ENCODE results near the gene PRKG2.
A peak's percentile ranks its signal among the peaks of the same experiment; 100 is the strongest.
"Not testable (repeated sequence)": the region's sequence is repeated elsewhere in the genome, so short reads cannot be mapped to it uniquely, and the experiment has no call there.

The PRKG2 gene, protein sequence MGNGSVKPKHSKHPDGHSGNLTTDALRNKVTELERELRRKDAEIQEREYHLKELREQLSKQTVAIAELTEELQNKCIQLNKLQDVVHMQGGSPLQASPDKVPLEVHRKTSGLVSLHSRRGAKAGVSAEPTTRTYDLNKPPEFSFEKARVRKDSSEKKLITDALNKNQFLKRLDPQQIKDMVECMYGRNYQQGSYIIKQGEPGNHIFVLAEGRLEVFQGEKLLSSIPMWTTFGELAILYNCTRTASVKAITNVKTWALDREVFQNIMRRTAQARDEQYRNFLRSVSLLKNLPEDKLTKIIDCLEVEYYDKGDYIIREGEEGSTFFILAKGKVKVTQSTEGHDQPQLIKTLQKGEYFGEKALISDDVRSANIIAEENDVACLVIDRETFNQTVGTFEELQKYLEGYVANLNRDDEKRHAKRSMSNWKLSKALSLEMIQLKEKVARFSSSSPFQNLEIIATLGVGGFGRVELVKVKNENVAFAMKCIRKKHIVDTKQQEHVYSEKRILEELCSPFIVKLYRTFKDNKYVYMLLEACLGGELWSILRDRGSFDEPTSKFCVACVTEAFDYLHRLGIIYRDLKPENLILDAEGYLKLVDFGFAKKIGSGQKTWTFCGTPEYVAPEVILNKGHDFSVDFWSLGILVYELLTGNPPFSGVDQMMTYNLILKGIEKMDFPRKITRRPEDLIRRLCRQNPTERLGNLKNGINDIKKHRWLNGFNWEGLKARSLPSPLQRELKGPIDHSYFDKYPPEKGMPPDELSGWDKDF

DNA sequence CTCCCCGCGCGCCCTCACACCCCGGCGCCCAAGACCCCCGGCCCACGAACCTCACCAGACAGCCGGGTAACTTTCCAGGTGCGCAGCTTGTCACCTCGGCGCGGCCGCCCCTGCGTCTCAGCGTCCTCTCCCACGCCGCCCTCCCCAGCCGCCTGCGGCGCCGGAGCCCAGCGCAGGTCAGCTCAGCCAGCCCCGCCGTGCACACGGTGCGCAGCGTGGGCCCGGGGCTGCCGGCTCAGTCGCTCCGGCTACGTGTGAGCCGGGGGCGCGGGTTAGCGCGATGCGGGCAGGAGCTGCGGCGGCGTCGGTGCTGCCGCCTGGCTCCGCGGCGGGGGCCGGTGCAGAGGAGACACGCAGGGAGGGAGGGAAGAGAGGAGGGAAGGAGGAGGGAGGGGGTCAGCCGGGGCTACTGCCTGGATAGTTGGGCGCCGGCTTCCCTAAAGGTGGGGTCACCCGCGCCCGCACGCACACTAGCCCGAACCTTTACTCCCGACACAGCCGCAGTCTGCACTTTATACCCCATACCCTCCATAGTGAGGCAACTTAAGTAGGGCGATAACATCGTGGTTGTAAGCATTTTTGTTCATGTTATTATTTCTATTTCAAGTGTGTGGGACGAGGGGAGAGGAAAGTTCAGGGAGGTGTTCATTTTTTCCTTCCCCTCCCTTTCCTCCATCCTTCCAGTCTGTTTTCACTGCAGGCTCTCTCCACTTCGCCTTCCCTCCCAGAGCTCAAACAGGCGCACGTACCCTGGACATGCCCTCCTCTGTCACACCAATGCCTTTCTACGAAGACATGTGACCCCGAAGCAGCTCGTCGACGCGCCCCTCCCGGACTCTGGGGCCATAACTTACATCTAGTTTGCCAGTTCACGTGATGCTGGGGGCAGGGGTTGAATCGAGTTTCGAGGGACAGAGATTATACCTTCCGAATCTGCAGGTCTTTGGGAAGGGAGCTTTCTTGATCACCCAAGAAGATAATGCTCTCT, at the start of gene PRKG2:
TSS of gene PRKG2 (minus strand) at position 342 of the 988 bp plus-strand sequence. CDS start 10,175 bp downstream, outside the sequence.
- DNase-seq (ENCODE audit: low spot score) = peak; percentile 47

DNA sequence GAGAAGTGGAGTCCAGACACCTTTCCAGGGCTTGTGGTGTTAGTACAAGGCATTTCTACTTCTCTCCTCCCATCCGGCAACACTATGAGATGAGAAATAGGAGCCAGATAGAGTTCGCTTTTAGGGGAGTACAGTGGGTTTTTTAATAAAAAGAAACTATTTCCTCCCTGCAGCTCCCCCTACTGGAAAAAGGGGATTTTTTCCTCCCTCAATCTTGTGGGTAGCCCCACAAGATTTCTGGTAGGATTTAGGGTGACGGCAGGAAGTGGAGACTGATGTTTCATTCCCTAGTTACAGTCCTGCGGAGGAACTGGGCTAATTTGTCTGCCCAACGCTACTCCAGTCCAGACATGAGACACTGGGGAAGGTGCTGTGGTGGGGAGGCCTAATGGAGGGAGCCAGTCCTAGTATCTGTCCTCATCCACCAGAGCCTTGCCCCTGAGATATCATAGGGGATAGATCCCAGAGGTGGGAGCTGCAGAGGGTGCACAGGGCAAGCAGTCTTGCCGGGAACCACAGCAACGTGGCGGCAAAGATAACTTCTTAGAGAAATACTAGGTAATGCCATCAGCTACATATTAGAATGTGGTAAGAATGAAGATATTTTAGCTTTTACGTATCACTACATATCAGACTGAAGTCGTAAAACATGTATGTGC, 45.5 kb upstream of the PRKG2 start:
- peak; percentile 46 for DNase-seq (ENCODE audit: low spot score)

GRCh38 chr4:81258841-81259550, 44.0 kb upstream of the PRKG2 start:
- no peak for DNase-seq (ENCODE audit: low spot score)

GRCh38 chr4:81257816-81258215, 42.8 kb upstream of the PRKG2 start:
- DNase-seq (ENCODE audit: low spot score) = no peak

DNA sequence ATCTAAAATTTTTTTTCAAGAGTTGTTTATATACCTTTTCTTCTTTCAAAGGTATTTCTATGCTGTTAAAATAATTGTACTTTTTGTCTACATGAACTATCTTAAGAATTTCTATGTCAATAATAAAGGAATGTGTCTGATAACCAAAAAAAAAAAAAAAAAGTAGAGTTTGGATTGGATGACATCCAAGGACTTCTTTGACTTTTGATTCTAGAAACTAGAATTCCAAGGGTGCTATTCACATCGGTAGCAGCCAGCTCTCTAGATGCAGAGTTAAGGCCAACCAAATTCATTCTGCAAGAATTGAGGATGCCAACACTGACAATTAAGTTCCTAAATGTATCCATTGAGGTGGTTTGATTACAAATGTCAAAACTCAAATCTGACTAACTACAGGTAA, 42.0 kb upstream of the PRKG2 start:
- DNase-seq (ENCODE audit: low spot score) = no peak

DNA sequence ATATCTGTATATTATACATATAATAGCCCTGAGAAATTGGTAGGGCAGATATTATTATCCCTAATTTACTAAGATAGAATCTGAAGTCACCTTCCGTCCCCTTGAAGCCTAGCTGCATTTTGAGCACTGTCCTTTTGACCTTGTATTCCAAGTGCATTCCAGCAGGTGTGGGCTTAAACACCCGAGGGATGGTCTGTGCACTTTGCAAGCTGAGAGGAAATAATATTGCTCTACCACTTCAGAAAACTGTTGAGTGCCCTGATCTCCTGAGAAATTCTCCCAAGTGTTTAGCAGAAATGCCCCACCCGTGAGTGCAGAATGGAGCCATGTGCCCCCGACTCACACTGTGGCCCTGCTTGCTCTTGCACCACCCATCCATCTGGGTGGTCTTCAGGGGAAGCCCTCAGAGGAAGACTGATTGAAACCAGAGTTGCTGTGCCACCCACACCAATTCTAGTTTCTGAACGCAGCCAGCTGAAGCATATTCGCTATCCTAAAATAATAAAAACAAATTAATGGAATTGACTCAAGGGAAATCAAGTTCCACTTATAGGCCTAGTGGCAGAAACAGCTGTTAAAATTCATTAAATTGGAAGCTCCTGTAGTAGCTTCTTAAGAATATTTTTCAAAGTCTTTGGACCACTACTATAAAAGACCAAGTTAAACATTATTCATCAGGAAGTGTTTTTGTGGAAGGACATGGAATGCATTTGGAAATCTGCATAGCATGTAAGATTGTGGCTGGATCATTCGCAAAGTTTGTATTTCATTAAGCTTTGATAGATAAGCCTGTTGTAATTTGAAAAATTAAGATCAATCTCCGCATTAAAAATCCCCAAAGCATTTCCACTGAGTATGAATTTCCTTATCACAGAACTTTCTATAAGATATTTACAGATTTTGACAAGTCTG, 41.3 kb upstream of the PRKG2 start:
- no peak for DNase-seq (ENCODE audit: low spot score)

DNA sequence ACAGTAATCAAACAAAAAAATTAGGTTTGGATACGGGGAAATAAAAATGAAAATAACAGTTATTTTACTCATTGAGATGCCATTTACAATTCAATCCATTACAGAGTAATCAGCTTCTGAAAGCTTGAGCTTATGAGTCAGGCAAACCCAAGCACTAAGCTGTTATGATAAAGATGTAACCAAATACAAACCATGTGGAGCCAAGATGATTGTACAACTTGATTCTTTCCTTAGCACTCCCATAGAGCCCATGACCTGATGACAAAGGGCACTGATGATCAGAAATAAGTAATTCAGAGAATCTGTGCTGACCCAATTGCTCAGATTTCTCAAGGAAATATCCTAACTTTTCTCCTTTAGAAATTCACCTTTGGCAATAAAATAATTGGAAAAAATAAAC, 40.5 kb upstream of the PRKG2 start:
- no peak for DNase-seq (ENCODE audit: low spot score)

DNA sequence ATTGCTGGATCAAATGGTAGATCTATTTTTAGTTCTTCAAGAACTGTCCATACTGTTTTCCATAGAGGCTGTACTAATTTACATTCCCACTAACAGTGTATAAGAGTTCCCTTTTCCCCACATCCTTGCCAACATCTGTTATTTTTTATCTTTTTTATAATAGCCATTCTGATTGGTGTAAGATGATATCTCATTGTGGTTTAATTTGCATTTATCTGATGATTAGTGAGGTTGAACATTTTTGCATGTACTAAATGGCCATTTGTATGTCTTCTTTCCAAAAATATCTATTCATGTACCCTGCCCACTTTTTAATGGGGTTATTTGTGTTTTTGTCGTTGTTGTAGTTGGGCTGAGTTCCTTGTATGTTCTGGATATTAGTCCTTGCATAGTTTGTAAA, 35.4 kb upstream of the PRKG2 start:
- DNase-seq (ENCODE audit: low spot score) = no peak

GRCh38 chr4:81245218-81246009, 30.4 kb upstream of the PRKG2 start:
- no peak for DNase-seq (ENCODE audit: low spot score)

- no peak for DNase-seq (ENCODE audit: low spot score)
These were observed 22.8 kb upstream of the PRKG2 start for GRCh38 chr4:81237791-81238190.

DNA sequence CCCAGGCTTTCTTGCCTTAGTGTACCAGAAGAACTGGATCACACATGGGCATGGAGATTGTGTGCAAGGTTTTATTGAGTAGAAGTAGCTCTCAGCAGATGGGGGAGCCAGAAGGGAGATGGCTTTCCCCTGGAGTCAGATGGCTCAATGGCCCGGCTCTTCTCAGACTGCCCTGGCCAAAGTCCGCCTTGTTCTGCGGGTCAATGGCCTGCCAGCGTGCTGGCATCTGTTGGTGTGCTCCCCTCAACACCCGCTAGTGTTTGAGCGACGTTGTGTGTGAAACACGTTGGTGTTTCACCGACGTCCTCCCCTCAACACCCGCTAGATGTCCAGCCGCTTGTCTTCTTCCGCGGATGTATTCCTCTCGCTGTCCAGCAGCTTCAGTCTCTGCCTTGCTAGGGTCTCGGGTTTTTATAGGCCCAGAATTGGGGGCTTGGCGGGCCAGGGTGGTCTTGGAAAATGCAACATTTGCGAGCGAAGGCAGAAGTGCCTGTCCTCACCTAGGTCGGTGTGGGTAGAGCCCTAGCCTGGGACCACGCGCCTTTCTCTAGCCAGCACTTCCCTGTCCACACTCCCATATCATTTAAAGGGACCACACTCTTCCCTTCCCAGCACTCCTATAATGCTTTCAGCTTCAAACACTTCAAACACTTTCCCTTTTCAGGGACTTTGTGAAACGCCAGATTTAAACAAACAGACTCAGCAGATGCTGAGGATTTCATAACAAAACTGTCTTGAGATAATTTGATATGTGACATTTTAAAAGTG, 21.1 kb upstream of the PRKG2 start:
- DNase-seq (ENCODE audit: low spot score) = no peak

GRCh38 chr4:81227968-81228367, 12.9 kb upstream of the PRKG2 start:
- no peak for DNase-seq (ENCODE audit: low spot score)

DNA sequence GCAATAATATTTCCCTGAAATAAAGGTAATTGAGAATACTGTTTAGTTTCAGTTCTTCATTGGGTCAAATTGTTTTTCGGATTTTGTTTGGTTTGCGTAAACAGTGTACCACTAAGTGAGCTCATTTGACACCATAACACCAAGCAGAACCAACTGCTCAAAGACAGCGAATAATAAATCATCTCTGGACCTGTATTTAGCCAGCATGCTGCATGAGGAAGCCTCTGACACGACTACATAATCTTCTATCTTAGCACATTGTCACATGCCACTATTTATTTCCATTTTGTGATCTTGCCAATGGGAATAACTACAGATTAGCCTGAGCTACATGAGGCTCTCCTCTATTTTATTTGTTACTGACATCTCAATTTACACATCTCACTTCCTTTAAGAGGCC, 12.1 kb upstream of the PRKG2 start:
- no peak for DNase-seq (ENCODE audit: low spot score)

- no peak for DNase-seq (ENCODE audit: low spot score)
These were observed 10.2 kb upstream of the PRKG2 start for GRCh38 chr4:81225252-81225651.

DNA sequence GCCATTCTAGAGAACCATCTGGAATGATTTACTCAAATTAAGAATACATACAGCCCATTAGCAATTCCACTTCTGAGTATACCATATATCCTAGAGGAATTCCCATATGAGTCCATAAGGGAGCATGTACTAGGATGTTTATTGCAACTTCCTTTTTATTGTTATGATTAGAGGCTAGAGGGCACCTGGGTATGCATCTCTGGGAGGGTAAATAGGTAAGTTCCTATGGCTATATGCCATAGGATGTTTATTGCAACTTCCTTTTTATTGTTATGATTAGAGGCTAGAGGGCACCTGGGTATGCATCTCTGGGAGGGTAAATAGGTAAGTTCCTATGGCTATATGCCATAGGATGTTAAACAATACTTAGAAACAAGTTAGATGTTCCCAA, 7.1 kb upstream of the PRKG2 start:
- DNase-seq (ENCODE audit: low spot score) = not testable (repeated sequence)

DNA sequence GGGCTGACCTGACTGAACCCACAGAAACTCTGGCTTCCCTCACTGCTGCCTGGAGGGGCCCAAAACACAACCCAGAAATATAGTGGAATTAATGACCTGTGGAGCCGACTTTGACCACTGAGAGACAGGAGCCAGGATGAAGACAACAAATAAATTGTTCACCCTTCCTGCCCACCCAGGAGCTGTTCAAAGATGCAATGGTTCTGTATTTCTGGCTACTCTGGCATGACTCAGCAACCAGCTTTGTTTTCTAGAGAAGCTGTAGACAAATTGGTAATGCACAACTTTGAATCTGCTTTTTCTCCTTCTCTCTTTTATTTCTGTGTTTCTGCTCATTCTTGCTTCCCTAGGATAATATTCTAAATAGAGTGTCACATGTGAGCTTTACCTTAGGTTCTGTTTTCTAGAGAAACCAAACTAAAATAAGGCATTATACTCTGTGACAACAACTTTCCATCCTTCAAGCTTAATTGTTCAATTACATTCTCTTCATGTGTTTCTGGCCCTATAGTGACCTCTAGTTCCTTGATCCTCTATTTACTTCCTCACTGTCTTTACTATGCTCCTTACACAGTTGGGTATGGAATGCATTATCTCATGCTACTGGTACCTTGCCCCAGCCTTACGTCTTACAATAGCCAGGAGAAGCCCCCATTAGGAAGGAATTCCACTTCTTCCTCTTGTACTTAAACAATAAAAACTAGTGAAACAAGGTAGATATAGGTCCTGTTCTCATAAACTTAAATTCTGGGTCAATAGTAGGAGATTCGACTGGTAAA, 6.5 kb upstream of the PRKG2 start:
- DNase-seq (ENCODE audit: low spot score) = no peak

DNA sequence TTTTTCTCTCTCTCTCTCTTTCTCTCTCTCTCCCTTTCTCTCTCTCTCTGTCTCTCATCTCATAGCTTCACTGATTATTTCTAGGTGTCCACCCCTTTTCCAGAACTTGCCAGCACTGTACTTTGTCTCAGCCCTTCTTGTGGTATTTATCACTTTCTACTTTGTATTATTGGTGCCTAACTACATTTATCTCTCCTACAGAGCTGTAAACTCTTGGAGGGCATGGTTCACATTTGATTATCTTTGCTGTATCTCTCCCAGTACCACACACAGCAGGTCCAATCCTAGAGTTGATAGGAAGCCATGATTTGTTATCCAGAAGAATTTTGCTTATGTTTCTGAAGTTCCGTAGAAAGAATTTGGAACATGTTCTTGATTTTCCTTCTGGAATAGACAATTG, 5.2 kb upstream of the PRKG2 start:
- no peak for DNase-seq (ENCODE audit: low spot score)

DNA sequence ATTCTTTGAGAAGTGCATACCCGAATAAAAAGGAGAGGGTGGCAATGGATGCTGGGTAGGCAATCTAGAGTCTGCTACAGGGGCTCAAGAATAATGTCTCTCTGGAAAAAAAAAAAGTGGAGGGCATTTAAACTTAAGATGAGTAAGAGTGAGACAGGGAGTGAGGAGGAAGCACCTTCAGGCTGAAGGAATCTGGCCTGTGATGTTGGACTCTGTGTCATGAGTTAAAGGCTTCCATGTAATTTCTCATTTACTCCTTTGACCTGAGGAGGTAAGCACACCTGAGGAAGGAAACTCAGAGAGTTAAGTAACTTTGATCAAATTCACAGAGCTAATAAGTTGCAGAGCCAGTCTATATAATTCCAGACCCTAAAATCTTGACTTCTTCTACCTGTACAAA, 3.2 kb upstream of the PRKG2 start:
- no peak for DNase-seq (ENCODE audit: low spot score)

Measured in iPS-NIHi11 (cell line).